Measurements from ENCODE around the gene GNB5.
"Not testable (repeated sequence)": the region's sequence is repeated elsewhere in the genome, so short reads cannot be mapped to it uniquely, and the experiment has no call there.

The GNB5 gene

DNA sequence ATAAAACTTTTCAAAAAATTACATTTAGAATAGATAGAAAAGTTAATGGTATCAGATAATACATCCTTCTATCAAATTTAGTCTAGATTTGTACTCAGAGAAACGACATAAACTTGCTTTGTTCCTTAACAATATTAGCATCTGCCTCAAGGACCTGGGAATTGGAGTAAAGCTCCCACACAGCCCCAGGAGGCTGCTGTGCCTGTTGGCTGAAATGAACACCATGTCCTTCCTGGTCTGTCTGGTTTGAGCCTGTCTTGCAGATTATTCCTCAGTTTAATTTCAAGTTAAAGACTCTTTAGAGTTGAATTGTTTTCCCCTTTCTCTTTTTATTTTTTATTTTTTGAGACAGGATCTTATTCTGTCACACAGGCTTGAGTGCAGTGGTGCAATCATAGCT is 19.4 kb downstream of the GNB5 start:
- in situ Hi-C loops (cut with HindIII; ENCODE audit: low sequenced_read_pairs) = no loop called here

DNA sequence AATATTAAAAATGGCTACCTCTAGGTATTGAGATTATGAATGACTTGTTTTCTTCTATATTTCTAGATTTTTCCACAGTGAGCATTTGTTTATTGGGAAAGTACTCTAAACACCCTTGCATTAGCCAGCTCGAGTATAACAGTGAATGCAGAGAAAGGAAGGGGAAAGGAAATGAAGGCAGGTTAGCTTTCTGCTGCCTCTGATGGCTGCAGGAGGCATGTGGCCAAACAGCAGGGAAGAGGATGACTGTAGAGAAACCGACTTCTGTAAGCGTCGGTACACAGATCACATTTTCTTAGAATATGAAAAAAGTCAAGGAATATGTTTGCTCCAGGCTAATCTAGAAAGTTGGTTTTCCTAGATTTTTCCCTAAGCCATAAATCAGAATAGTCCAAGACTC is 19.8 kb downstream of the GNB5 start:
- in situ Hi-C loops (cut with HindIII; ENCODE audit: low sequenced_read_pairs) = no loop called here

DNA sequence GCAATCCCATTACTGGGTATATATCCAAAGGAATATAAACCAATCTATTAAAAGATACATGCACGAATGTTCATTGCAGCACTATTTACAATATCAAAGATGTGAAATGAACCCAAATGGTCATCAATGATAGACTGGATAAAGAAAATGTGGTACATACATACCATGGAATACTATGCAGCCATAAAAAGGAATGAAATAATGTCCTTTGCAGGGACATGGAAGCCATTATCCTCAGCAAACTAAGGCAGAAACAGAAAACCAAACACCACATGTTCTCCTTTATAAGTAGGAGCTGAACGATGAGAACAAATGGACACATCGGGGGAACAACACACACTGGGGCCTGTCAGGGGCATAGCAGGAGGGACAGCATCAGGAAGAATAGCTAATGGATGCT is 21.0 kb downstream of the GNB5 start:
- in situ Hi-C loops (cut with HindIII; ENCODE audit: low sequenced_read_pairs) = not testable (repeated sequence)

DNA sequence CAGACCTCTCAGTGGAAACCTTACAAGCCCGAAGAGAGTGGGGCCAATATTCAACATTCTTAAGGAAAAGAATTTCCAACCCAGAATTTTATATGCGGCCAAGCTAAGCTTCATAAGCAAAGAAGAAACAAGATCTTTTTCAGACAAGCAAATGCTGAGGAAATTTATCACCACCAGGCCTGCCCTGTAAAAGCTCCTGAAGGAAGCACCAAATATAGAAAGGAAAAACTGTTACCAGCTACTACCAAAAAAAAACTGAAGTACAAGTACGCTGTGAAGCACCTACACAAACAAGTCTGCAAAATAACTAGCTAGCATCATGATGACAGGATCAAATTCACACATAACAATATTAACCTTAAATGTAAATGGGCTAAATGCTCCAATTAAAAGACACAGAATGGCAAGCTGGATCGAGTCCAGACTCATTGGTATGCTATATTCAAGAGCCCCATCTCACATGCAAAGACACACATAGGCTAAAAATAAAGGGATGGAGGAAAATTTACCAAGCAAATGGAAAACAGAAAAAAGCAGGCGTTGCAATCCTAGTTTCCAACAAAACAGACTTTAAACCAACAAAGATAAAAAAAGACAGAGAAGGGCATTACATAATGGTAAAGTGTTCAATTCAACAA is 25.6 kb downstream of the GNB5 start:
- in situ Hi-C loops (cut with HindIII; ENCODE audit: low sequenced_read_pairs) = not testable (repeated sequence)

DNA sequence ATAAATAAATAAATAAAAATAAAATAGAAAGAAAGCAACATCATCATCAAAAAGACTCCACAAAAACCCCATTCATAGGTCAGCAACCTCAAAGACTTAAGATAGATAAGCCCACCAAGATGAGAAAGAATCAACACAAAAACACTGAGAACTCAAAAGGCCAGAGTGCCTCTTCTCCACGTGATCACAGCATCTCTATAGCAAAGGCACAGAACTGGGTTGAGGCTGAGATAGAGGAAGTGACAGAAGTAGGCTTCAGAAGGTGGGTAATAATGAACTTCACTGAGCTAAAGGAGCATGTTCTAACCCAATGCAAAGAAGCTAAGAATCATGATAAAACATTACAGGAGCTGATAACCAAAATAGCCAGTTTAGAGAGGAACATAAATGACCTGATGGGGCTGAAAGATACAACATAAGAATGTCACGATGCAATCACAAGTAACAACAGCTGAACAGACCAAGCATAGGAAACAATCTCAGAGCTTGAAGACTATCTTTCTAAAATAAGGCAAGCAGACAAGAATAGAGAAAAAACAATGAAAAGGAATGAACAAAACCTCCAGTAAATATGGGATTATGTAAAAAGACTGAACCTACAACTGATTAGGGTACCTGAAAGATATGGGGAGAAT is 26.4 kb downstream of the GNB5 start:
- in situ Hi-C loops (cut with HindIII; ENCODE audit: low sequenced_read_pairs) = no loop called here

DNA sequence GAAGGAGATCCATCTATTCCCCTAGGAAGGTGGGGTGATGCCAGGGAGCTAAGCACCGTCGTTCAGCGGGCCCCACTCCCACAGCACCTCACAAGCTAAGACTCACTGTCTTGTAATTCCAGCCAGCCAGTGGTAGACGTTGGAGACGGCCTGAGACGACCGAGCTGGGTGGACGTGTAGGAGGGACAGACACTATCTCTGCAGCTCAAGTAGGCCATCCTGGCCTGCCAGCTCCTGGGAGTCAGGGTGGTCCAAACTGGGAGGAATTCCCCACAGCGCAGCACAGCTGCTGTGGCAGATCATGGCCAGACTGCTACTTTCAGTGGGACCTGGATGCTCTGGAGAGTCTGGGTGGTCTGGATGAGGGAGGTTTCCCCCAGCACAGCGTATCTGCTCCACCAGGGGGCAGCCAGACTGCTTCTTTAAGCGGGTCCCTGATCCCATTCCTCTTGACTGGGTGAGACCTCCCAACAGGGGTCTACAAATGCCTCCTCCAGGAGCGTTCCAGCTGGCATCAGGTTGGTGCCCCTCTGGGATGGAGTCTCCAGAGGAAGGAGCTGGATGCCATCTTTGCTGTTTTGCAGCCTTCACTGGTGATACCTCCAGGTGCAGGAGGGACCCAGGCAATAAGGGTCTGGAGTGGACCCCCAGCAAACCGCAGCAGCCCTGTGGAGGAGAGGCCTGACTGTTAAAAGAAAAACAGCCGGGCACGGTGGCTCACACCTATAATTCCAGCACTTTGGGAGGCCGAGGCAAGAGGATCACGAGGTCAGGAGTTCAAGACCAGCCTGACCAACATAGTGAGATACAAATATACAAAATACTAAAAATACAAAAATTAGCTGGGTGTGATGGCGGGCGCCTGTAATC is 27.6 kb downstream of the GNB5 start:
- in situ Hi-C loops (cut with HindIII; ENCODE audit: low sequenced_read_pairs) = no loop called here

DNA sequence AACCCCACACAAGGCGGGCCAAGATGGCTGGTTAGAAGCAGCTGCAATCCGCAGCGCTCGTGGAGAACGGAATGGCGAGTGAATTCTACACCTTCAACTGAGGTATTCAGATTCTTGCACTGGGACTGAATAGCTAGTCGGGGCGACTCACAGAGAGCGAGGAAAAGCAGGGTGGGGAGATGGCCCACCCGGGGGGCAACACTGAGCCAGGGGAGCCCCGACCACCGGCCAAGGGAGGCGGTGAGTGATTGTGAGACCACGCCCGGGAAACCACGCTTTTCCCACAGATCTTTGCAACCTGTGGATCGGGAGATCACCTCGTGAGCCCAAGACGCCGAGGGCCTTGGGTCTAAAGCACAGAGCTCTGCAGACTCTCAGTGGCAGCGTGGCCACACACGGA is 28.3 kb downstream of the GNB5 start:
- in situ Hi-C loops (cut with HindIII; ENCODE audit: low sequenced_read_pairs) = no loop called here

DNA sequence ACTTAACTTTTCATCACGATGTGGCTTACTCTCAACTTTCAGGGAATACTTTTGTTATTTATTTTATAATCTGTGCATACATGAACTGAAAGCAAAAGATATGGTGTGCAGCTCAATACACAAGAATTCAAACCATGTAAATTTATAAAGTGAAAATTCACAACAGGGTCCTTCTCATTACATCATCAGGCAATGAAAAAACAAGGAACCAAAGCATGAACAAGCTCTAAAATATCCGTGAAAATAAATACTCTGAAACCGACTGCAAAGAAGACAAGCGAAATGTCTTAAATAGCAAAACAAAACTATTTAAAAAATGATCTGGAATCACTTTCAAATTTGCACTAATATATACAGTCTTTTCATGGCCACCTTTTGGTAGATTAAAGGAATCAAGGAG is 28.9 kb downstream of the GNB5 start:
- in situ Hi-C loops (cut with HindIII; ENCODE audit: low sequenced_read_pairs) = no loop called here

DNA sequence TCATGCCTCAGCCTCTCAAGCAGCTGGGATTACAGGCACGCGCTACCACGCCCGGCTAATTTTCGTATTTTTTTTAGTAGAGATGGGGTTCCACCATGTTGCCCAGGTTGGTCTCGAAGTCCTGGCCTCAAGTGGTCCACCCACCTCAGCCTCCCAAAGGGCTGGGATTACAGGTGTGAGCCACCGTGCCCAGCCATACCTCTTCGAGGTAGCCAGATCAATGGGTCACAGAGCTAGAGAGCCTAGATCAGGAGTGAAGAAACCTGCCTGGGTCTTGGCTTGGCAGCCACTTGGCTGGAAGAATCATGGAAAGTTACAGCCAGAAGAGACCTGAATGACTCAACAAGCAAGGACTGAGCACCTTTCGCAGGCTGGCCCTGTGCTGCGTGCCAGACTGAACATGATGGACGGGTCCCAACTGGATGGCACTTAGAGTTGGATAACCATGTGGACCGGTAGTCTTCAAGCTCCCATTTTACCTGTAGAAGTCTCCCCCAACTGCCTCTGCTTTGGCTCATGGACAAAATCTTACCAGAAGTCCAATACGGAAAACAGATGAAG is 29.7 kb downstream of the GNB5 start:
- in situ Hi-C loops (cut with HindIII; ENCODE audit: low sequenced_read_pairs) = no loop called here

DNA sequence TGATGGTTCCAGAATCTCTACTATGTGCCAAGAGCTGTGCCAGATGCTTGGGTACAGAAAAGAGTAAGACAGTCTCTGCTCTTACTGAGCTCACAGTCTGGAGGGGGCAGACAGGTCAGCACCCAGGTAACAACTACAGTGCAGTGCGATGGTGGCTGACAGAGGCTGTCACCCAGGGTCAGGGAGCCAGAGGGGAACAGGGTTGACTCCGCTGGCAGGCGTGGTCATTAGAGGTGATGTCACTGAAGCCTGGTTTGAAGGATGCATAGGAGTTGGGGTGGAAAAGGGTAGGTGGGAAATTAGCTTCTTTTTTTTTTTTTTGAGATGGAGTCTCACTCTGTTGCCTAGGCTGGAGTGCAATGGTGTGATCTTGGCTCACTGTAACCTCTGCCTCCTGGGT is 31.5 kb downstream of the GNB5 start:
- in situ Hi-C loops (cut with HindIII; ENCODE audit: low sequenced_read_pairs) = loop anchor here (5.0 kb wide), 1 partner anchor 92 kb away; no protein-coding TSS in a partner anchor

DNA sequence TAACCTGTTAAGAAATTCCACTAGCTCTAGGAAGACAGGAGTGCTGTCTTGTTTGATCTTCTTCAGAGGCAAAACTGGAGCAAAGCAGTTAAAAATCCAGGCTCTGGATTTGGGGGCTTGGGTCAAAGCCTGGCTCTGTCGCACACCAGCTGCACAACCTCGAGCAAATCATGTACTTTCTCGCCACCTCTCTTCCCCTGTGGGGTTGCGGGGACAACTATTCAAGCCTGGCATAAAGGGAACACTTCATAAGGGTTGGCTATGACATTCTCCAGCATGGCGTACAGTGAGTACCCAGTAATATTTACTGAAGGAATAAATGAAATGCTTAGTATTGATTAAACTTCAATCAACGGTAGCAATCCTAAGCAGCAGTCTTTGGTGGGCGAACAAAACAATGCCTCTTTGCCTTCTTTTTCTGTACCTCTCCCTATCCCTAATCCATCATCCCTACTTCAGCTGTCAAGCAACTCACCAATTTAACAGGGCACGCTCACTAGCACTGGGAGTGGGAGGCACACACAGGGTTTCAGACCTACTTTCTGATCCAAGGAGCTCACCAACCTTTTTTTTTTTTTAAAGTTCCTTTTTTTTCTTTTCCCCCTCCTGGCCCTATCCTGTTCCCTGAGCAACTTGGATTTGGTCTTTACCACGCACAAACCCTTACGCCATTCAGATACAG is 33.0 kb downstream of the GNB5 start:
- in situ Hi-C loops (cut with HindIII; ENCODE audit: low sequenced_read_pairs) = loop anchor here (5.0 kb wide), 1 partner anchor 91 kb away; no protein-coding TSS in a partner anchor

DNA sequence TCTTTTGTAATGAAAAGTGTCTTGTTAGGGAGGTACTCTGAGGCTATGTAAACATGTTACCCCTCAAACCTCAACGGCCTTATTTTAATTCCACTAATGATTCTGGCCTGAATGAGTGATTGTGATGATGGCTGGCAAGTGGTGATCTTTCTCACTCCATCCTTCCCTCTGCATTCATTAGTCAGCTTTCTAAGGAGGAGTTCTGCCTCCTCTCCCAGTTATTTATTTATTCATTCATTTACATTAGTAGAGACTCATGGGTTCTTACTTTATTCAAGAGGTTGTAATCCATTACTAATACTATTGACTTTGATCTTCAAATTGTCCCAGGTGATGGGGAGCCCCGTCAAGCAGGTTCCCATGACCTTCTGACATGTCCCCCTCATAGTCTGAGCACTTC is 35.3 kb downstream of the GNB5 start:
- in situ Hi-C loops (cut with HindIII; ENCODE audit: low sequenced_read_pairs) = loop anchor here (5.0 kb wide), 1 partner anchor 89 kb away; no protein-coding TSS in a partner anchor

DNA sequence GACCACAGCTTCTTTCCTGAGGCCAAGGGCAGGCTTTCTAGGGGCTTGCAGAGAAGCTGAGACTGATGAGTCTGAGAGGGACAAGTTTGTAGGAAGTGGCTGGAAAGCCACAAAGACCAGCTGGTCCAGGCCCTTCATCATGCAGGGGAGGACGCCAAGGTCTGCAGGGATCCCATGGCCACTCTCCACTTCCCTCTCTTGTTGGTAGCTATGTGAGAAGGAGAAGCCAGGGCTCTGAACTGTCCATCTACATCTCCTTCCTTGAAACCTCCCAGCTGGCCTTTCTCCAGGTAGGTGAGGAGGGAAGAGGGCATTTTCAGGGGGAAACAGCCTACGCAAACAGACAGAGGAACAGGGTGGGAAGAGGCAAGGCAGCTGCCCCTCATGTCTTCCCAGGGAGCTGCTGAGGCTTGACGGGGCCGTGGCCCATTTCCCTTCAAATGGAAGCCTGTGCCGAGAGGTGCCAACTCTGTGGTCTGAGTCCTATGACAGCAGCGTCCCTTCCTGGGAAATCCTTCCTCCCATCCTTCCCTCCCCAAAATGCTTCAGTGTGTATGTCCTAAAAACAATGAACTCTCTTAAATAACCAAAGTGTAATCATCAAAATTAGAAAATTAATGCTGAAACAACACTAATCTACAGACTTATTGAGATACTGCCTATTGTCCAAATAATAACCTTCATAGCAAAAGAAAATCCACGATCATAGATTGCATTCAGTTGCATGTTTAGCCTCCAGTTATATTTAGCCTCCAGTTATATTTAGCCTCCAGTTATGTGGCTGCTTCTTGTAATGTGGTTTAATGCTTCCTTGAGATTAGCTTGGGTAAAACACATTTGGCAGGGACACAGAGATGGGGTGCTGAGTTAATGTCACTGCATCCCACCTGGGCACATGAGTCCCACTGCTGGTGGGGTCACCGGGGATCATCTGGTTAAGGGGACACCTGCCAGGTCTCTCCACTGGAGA is 36.0 kb downstream of the GNB5 start:
- in situ Hi-C loops (cut with HindIII; ENCODE audit: low sequenced_read_pairs) = loop anchor here (5.0 kb wide), 1 partner anchor 88 kb away; no protein-coding TSS in a partner anchor

DNA sequence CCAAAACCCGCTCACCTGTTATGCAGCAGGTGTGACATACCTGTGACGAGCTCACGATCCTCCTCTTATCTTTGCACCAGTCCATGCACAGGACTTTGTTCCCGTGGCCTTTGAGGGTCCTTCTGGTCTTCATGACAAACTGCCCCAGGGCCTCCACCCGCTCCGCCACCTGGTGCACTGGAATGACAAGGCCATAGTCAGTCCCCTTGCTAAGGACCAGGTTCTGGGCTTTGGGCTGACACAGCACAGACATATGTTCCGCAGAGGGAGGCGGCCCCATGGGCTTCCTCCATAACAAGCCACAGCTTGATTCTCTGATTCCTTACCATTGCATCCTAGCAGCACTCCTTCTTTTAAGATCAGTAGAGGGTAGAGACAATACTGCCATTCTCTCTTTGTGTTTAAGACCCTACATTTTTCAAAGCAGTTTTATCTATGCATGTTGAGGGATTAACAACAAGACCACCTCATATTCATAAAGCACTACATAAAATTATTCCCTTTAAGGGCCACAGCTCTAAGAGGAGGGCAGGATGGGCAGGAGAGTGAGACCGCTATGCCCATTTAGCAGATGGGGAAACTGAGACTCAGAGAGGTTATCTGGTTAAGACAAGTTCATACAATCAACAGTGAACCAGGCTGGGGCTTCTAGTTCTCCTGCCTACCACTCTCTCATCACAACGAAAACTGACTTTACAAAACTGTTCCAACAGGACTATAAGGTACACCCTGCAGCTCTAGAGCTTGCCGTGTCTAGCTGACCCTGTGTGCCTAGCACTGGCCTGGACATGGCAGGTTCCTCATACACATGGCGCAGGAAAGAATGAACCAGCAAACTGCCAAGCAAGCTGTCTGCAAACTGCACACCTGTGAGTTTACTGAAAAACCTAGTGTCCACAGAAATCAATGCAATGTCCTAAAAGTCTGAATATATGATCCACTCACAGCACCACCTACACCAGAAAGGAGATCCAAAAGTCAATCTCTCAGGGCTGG is 37.0 kb downstream of the GNB5 start:
- in situ Hi-C loops (cut with HindIII; ENCODE audit: low sequenced_read_pairs) = no loop called here

DNA sequence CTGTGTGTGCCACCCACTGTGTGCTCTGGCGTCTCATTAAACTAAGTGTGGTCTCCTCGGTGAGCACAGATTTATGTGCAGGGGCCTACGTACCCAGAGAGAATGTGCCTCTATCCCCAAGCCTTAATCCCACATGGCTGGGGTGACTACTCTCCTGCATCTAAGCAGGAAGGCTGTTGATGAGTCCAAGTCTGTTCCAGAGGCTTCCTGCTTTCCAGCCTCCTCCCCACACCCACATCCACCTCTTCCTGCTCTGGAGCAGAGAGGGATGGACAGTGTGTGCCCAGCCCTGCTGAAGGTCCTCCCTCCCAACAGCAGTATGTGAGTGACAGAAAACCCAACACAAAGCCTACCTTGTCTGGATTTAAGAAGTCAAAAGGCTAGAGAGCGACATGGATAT is 39.8 kb downstream of the GNB5 start:
- in situ Hi-C loops (cut with HindIII; ENCODE audit: low sequenced_read_pairs) = no loop called here

DNA sequence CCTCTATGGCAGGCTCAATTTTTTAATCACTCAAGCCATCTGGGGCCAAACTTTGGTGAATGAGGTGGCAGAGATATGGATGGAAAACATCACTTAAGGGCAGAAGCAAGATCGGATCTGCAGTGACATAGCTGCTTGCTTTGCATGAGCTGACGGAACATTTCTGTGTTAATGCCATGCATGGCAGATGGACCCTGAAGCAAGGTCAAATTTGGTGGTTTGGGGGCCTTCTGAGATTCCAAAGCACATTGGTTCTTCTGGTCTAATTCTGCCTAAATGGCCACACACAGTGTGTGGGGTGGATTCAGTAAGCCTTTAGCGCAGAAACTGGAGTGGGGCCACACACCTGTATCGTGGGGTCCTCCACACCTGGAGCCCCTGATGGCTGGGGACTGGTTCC is 40.3 kb downstream of the GNB5 start:
- in situ Hi-C loops (cut with HindIII; ENCODE audit: low sequenced_read_pairs) = no loop called here

DNA sequence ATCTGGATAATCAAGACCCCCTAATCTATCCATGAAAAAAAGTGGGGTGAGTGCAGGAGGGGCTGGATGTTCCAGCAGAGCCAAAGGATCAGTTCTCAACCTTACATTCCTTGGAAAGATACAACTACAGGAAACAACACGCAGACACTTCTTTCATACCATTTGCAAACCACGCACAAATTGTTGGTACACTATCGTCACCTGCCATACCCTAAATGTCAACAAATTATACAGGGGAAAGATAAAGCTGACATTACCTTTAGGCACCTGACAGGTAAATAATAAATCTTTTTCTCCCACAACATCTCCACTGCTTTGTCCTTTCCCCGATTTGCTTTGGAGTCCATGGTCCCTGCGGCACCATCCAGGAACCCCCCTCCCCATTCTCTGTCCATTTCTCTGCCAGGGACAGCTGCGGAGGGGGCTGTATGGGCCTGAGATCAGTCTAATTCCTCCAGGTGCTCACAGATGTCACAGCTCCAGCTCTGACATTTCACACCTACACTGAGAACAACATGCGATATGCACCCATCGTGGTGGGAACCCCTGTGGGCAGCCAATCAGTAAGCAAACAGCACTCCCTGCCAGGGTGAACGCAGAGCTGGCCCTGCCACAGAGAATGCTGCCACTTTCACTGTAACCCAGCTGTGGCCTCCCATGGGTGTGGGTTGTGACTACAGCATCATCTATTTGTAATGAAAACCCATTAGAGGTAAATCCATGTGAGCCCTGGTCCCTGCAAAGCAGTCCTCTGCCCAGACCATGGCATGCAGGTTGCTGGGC is 41.0 kb downstream of the GNB5 start:
- in situ Hi-C loops (cut with HindIII; ENCODE audit: low sequenced_read_pairs) = no loop called here

DNA sequence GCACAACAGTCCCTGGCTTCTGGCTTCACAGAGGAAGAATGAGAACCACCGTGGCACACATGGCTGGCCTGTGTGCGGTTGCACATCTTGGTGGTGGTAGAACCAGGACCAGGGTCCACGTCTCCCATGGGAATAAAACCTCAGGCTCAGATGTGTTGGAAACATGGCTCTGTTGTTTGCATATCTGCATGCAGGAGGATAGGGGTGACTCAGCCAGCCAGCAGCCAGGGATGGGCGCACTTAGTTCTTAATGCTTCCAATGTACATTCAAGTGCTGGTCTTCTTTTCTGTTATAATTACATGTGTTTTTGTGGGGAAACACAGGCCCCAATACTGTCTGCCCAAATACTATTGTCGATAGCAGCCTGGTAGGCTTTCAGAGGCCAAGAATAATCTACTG is 42.8 kb downstream of the GNB5 start:
- in situ Hi-C loops (cut with HindIII; ENCODE audit: low sequenced_read_pairs) = no loop called here
